Stimulated activated effector memory CD8-positive, alpha-beta T cell treated with anti-CD3 and anti-CD28 coated beads, Interleukin-12 subunit alpha, Interleukin-12 subunit beta, amount 100 ng/mL, for 72 hours (primary cell): ENCODE measurements around the gene RHOJ.
"Not testable (repeated sequence)": the region's sequence is repeated elsewhere in the genome, so short reads cannot be mapped to it uniquely, and the experiment has no call there.

Experiments used
- ATAC-seq: fragments of 150-1000 bp; cut with Tn5 transposase; 2 replicates; pipeline ENCODE4 v1.10.0; 2021
- DNase-seq, 2 donors: peaks; one replicate each; pipeline ENCODE4 v3.0.0; 2021 to 2022; ENCODE audit warnings: low spot score in 2 of 2
- H3K27ac Mint-ChIP-seq: one replicate; pipeline ENCODE4 v1.8.0; 2022; ENCODE audit warnings: mild to moderate bottlenecking, mixed read lengths
- H3K36me3 Mint-ChIP-seq: one replicate; pipeline ENCODE4 v1.8.0; 2022; ENCODE audit warnings: mild to moderate bottlenecking, mixed read lengths
- H3K4me1 Mint-ChIP-seq: one replicate; pipeline ENCODE4 v1.8.0; 2022; ENCODE audit warnings: mixed read lengths
- H3K4me3 Mint-ChIP-seq: one replicate; pipeline ENCODE4 v1.8.0; 2022; ENCODE audit warnings: mild to moderate bottlenecking, mixed read lengths
- H3K9me3 Mint-ChIP-seq: one replicate; pipeline ENCODE4 v1.8.0; 2022; ENCODE audit warnings: mixed read lengths

RHOJ gene

GRCh38 chr14:63273129-63273528 is 68.9 kb downstream of the RHOJ start:
- H3K36me3 Mint-ChIP-seq, result no peaks in the 10 kb centered on the region
- no peak overlapping the region for H3K4me3 Mint-ChIP-seq
- H3K4me1 Mint-ChIP-seq, result no peaks in the 10 kb centered on the region
- DNase-seq, result no peak
- H3K9me3 Mint-ChIP-seq, result no peaks in the 10 kb centered on the region
- no peak overlapping the region for H3K27ac Mint-ChIP-seq
- ATAC-seq, result no peak

DNA sequence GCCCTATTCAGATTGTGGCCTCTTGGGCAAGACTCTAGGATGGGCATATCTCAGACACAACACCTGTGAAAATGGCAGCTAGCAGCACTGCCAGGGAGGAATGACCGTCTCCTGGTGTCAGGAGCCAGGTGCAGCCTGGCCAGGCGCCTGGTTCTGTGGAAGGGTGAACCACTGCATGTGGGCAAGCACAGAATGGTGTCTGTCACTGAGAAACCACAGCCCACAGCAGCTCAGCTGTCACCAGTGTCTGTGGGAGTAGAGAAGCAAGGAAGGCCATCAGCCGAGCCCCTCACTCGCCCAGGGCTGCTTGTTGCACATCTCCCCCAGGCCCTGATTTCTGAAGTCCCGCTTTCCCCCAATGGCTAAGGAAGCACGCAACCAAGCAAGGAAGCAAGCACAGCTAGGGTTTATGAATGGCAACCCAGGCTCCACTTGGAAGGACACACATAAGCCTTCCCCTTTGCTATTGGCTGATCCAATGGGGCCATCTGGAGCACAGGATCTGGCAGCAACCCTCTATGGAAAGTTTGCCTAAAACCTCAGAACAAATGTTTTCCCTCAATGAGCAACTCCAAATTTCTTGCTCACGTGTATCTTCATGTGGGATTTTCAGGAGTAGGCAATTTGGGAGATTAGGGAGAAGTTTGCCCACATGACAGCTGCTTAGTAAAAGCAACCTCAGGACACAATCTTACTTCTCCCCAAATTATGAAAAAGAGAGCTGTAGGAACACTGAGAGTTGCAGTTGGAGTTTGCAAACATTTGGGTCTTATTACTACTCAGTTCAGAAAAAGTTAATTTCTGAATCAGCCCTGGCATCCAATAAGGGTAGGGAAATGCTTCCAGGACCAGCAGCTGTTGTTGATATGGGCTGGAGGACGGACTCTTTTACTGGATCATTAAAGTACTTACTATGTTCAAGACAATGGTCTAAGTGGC is 69.7 kb downstream of the RHOJ start:
- no peaks in the 10 kb centered on the region for H3K9me3 Mint-ChIP-seq
- ATAC-seq (no peak), DNase-seq (no peak)
- no peak overlapping the region for H3K27ac Mint-ChIP-seq
- H3K4me1 Mint-ChIP-seq, result no peaks in the 10 kb centered on the region
- H3K36me3 Mint-ChIP-seq, result no peaks in the 10 kb centered on the region
- no peak overlapping the region for H3K4me3 Mint-ChIP-seq

DNA sequence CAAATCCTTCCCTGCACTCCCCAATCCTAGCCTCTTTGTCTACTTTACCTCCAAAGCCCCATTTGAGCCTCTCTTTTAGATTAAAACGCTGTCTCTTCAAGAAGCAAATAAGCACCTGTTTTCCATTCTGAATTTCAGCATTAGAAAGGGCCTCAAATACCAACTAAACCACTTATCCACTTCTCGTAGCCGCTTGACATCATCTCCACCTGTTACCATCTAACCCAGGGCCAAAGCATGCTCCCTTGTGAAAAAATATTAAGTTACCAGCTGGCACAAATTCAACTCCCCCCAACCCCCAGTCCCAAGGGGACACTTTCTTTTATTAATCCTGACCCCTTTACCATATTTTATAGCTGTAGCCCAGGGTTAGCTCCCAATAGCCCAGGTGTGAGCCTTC is 71.4 kb downstream of the RHOJ start:
- Mint-ChIP-seq H3K9me3 (no peaks in the 10 kb centered on the region), H3K4me1 (no peaks in the 10 kb centered on the region), H3K36me3 (no peaks in the 10 kb centered on the region), H3K27ac (no peak overlapping the region), H3K4me3 (no peak overlapping the region)
- ATAC-seq (no peak), DNase-seq (no peak)

GRCh38 chr14:63276016-63276415 is 71.8 kb downstream of the RHOJ start:
- no peak overlapping the region for H3K27ac Mint-ChIP-seq
- H3K4me3 Mint-ChIP-seq, result no peak overlapping the region
- H3K4me1 Mint-ChIP-seq, result no peaks in the 10 kb centered on the region
- ATAC-seq, result no peak
- no peaks in the 10 kb centered on the region for H3K36me3 Mint-ChIP-seq
- no peak for DNase-seq
- no peaks in the 10 kb centered on the region for H3K9me3 Mint-ChIP-seq

DNA sequence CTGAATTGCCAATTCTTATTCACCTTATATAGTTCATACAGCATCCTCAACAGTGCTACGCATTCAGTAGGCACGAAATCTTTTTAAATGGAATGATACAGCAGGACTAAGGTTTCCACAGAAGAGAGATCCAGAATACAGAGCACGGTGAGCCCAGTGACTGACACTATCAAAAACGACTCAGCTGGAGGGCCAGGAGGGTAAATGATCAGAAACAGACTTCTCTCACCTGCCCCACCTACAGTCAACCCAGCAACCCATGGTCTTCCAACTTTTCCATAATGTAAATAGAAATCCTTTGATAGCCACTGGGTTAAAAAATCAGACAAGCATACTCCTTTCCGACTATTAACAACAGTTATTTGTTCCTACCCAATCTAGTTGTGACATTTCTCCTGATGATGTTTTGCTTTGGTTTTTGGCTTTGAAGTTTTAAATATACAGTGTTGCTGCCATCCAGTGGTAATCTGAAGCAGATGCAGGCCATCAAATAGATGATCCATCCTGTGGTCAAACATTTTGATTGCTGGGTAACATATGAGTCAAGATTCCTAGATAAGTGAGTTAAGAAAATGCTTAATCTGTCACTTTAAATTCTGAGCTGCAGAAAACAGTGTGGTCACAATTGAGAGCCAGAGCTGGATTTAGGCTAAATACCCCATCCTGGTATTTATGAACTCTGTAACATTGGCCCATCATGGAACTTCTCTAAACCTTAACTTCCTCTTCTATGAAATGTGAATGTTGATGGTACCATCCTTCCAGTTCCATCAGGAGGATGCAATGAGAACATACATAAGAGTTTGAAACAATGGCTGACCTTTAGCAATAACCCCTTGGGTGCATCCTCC is 72.5 kb downstream of the RHOJ start:
- DNase-seq (no peak), ATAC-seq (peak; percentile 87)
- no peak overlapping the region for H3K4me3 Mint-ChIP-seq
- no peaks in the 10 kb centered on the region for H3K9me3 Mint-ChIP-seq
- no peak overlapping the region for H3K27ac Mint-ChIP-seq
- no peaks in the 10 kb centered on the region for H3K4me1 Mint-ChIP-seq
- no peaks in the 10 kb centered on the region for H3K36me3 Mint-ChIP-seq

DNA sequence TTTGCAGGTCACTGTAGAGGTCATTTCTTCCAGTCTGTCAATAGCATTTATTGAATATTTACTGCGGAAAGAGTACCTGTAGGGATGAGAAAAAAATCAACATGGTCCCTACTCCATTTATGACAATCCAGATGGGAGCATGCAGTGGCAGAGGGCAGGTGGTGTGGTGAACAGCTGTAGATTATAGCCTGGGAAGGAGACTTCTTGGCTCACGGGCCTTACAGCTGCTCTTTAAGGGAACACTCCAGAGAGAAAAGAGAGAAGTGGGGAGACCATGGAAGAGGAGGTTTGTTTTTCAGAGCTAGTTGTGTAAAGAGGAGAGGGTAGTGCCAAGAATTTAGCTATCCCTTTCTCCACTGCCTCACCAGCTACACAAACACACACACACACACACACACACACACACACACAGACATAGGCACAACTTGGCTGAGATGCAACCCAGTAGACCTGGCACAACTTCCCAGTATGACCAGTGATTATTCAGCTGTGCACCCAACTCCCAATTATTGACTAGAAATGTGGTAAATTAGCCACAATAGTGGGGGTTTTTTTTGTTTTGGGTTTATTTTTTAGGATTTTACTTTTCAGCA is 73.4 kb downstream of the RHOJ start:
- H3K4me3 Mint-ChIP-seq, result no peak overlapping the region
- no peak for ATAC-seq
- H3K9me3 Mint-ChIP-seq, result no peaks in the 10 kb centered on the region
- no peaks in the 10 kb centered on the region for H3K4me1 Mint-ChIP-seq
- H3K36me3 Mint-ChIP-seq, result no peaks in the 10 kb centered on the region
- no peak for DNase-seq
- no peak overlapping the region for H3K27ac Mint-ChIP-seq

DNA sequence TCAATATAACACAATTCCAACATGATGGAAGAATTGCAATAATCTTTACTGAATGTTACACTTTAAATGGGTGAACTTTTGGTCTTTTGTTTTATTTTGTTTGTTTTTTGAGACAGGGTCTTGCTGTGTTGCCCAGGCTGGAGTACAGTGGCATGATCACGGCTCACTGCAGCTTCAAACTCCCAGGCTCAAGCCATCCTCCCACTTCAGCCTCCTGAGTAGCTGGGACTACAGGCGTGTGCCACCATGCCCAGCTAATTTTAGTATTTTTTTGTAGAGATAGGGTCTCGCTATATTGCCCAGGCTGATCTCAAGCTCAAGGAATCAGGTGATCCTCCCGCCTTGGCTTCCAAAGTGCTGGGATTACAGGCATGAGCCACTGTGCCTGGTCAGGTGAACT is 75.7 kb downstream of the RHOJ start:
- DNase-seq, ATAC-seq, H3K36me3 Mint-ChIP-seq, H3K4me3 Mint-ChIP-seq, H3K27ac Mint-ChIP-seq, H3K9me3 Mint-ChIP-seq, H3K4me1 Mint-ChIP-seq: not testable (repeated sequence)

DNA sequence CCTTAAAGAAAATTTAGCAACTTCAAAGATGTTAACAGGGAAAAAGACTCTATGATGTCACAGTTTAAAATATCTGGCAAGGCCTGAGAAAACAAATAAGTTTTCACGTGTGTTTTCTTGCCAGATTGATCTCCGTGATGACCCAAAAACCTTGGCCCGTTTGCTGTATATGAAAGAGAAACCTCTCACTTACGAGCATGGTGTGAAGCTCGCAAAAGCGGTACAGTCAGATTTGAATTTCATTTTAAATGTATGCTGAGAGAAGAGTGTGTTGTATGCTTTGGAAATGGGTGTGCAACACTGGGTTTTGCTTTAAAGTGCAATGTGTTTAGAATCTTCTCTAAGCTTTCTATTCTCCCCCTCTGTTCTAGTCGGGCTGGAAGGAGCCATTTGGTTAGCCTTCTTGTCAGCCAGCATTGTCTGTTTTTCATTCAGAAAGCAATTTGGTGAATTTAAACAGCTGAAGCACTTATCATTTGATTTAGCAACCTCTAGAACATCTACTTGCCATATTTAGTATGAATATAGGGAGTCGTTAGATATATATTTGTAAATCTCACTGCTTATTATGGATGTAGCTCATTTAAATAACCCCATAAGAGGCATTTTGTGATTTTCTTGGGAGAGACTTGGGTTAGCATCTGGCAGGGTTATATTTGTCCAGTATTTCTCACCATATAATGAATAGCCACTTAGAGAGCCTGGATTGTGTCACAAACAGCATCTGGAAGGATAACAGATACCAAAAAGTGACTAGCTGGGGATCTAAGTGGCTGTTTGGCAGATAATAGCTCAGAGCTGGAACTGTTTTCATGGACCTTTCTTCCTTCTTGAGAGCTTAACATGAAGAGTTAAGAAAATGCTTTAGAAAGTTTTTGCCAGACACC is 79.0 kb downstream of the RHOJ start:
- no peaks in the 10 kb centered on the region for H3K4me1 Mint-ChIP-seq
- H3K27ac Mint-ChIP-seq, result no peak overlapping the region
- no peak overlapping the region for H3K4me3 Mint-ChIP-seq
- ATAC-seq (peak; percentile 95), DNase-seq (peak in 1 of 2 donors; percentile 61)
- no peaks in the 10 kb centered on the region for H3K9me3 Mint-ChIP-seq
- H3K36me3 Mint-ChIP-seq, result no peaks in the 10 kb centered on the region

- H3K36me3 Mint-ChIP-seq, result no peaks in the 10 kb centered on the region
- H3K9me3 Mint-ChIP-seq, result no peaks in the 10 kb centered on the region
- no peak overlapping the region for H3K4me3 Mint-ChIP-seq
- DNase-seq (no peak), ATAC-seq (peak; percentile 82)
- no peak overlapping the region for H3K27ac Mint-ChIP-seq
- H3K4me1 Mint-ChIP-seq, result no peaks in the 10 kb centered on the region
These were observed 79.6 kb downstream of the RHOJ start for GRCh38 chr14:63283884-63284248.

DNA sequence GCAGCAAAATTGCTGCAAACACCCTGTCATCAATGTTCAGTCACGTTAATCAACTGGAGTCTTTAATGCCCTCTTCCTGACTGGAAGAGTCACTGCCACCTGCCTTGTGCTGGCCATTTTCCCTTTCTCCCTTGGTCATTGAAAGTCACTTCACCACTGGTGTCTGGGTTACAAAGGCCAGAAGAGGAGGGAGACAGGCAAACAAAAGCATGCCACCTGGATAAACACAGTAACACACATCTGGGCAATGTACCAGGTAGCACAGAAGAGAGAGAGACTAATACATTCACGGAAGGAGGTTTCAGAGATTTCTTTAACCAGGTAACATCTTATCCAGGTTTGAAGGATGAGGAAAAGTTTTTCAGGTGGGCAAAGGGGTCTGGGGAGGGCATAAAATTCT is 81.8 kb downstream of the RHOJ start:
- no peaks in the 10 kb centered on the region for H3K4me1 Mint-ChIP-seq
- H3K36me3 Mint-ChIP-seq, result no peaks in the 10 kb centered on the region
- H3K27ac Mint-ChIP-seq, result no peak overlapping the region
- H3K4me3 Mint-ChIP-seq, result no peak overlapping the region
- no peaks in the 10 kb centered on the region for H3K9me3 Mint-ChIP-seq
- no peak for DNase-seq
- no peak for ATAC-seq

GRCh38 chr14:63287666-63288483 is 83.6 kb downstream of the RHOJ start:
- no peak for ATAC-seq
- no peaks in the 10 kb centered on the region for H3K36me3 Mint-ChIP-seq

DNA sequence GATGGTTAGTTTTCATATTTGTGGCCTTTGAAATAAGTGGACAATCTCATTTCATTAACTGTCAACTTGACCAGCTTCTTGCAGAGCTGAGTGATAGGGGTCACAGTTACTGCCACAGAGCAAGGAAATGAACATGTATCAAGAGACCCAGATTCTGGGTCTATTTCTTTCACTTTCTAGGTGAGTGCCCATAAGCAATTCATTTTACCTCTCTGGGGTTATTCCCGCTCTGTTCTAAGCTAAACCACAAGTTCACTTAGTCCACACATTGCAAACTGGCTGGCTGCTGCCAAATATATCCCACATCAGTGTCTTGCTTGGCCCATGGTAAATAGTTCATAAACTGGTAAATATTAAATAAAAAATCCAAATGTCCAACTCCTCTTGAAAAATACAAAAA is 84.6 kb downstream of the RHOJ start:
- ATAC-seq (peak; percentile 67), DNase-seq (no peak)
- Mint-ChIP-seq H3K27ac (no peak overlapping the region), H3K4me1 (no peaks in the 10 kb centered on the region), H3K9me3 (no peaks in the 10 kb centered on the region), H3K36me3 (no peaks in the 10 kb centered on the region), H3K4me3 (no peak overlapping the region)

More at GRCh38 chr14:63287666-63288483, 83.6 kb downstream of the RHOJ start:
- Mint-ChIP-seq H3K4me3 (no peak overlapping the region), H3K9me3 (no peaks in the 10 kb centered on the region), H3K27ac (no peak overlapping the region), H3K4me1 (no peaks in the 10 kb centered on the region)
- DNase-seq, result no peak

DNA sequence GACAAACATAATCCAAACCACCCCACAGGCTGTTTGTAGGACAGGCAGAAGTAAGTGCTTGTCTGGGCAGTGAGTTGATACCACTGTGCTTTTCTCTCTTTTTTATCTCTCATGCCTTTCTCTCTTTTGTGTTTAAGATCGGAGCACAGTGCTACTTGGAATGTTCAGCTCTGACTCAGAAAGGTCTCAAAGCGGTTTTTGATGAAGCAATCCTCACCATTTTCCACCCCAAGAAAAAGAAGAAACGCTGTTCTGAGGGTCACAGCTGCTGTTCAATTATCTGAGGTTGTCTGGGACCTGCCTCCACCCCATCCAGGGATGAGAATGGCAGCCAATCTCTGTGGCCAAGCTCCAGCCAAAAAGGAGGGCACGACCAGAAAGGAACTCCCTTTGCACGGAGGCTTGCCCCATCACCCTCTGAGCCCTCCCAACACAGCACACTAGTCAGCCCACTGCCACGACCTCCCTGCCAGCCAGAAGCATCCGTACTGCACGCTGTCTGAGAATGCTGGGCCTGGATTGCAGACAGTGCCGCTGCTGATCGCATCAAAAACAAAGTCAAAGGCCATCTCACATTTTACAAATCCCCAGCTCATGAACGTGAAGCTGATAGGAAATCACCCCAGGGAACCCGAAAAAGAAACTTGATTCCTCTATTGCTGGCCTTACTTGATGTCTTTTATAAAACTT is 86.6 kb downstream of the RHOJ start:
- H3K4me1 Mint-ChIP-seq, result peaks cover 10% of the 10 kb centered on the region
- no peaks in the 10 kb centered on the region for H3K9me3 Mint-ChIP-seq
- no peak overlapping the region for H3K4me3 Mint-ChIP-seq
- DNase-seq (no peak), ATAC-seq (no peak)
- no peak overlapping the region for H3K27ac Mint-ChIP-seq
- H3K36me3 Mint-ChIP-seq, result peaks cover under 1% of the 10 kb centered on the region

- Mint-ChIP-seq H3K36me3 (peaks cover 6% of the 10 kb centered on the region), H3K4me1 (peaks cover 11% of the 10 kb centered on the region), H3K27ac (no peak overlapping the region), H3K4me3 (no peak overlapping the region), H3K9me3 (no peaks in the 10 kb centered on the region)
- no peak for DNase-seq
- no peak for ATAC-seq
These were observed 88.6 kb downstream of the RHOJ start for GRCh38 chr14:63292805-63293204.
